Measurements from ENCODE around the gene MTMR3.
A peak's percentile ranks its signal among the peaks of the same experiment; 100 is the strongest.

MTMR3 gene

DNA sequence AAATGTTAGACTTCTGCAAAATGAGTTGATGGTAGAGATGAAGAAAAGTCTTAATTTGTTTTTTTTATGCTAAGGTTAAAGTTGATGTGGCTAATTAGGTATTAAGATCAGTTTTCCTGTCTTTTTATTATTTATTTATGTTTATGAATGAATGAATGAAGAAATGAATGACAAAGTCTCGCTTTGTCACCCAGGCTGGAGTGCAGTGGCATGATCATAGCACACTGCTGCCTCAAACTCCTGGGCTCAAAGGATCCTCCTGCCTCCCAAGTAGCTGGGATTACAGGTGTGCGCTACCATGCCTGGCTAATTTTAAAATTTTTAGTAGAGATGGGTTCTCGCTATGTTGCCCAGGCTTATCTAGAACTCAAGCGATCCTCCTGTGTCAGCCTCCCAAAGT lies 29.2 kb downstream of the MTMR3 start:
- DNase-seq (ENCODE audit: low read depth), result no peak
- no peak overlapping the region for H3K4me3 ChIP-seq (ENCODE audit: low read depth, low read length)

DNA sequence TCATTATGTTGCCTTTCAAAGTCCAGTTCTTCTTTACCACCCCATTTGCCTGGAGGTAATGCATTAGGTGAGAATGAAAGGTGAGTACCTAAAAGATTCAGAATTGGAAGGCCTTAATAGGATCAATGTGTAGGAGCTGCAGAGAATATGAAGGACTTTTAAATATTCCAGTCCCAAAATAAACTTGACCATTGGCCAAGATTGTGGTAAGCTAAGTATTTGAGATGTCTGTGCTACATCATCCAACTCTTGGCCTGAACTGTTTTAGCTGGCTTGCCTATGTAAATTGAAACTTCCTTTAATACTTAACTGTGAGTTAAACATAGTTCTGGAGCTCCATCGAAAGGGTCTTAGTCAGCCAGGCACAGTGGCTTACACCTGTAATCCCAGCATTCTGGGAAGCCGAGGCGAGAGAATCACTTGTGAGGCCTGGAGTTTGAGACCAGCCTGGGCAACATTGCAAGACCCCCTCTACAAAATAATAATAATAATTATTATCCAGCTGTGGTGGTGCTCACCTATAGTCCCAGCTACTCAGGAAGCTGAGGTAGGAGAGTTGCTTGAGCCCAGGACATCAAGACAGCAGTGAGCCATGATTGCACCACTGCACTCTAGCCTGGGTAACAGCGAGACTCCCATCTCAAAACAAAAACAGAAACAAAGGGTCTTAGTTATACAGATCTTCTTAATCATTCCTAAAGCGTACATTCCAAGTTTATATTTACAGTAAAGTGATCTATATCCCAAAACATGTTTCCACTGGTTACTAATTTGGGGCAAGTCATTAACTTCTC lies 29.8 kb downstream of the MTMR3 start:
- no peak overlapping the region for H3K4me3 ChIP-seq (ENCODE audit: low read depth, low read length)
- peak; percentile 53 for DNase-seq (ENCODE audit: low read depth)

DNA sequence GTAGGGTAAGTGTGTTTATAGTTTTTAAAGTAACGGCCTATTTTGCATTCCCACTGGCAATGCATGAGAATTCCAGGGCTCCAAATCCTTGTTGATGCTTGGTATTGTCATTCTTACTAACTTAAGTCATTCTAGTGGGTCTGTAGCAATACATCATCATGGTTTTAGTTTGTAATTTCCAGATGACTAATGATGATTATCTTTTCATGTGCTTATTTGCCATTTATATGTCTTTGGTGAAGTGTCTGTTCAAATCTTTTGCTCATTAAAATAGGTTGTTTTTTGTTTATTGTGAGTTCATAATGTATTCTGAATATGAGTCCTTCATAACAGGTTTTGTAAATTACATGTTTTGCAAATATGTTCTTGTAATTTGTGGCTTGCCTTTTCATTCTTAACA lies 31.2 kb downstream of the MTMR3 start:
- no peak overlapping the region for H3K4me3 ChIP-seq (ENCODE audit: low read depth, low read length)
- peak; percentile 36 for DNase-seq (ENCODE audit: low read depth)

DNA sequence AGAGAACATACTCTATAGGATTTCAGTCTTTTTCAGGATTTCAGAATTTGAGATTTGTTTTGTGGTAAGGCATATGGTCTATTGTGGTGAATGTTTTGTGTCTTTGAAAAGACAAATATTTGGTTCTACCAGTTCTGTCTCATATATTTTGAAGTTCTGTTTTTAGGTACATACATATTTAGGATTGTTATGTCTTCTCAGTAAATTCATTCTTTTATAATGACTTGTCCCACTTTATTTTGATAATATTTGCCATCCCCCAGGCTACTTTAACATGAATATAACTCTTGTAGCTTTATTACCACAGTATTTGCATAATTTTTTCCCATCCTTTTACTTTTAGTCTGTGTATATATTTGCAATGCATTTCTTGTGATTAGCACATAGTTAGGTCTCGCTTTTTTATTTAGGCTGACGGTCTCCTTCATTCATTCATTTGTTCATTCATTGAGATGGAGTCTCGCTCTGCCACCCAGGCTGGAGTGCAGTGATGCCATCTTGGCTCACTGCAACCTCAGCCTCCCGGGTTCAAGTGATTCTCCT lies 32.1 kb downstream of the MTMR3 start:
- no peak overlapping the region for H3K4me3 ChIP-seq (ENCODE audit: low read depth, low read length)
- DNase-seq (ENCODE audit: low read depth), result no peak

DNA sequence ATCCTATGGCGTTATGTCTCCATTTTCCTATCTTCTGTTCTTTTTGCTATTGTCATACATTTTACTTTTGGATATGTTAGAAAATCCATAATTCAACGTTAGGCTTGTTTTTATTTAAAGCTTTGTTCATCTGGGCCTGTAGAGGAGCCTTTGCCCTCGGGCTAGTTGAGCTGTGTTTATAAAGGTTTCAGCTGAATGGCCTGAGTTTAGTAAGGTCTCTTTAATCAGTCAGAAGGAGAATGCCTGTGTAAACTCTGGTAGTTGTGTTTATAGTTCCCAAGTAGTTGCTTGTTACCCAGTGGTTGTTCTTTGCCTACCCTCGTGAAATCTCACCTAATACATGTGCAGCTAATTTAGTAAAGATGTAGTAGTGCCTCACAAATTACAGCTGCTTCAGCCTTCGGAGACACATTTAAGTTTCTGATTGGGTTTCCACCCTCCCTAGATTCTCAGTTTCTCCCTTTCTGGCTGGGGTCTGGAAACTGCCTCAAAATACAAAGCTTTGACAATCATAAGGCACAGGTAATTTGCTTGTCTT lies 33.1 kb downstream of the MTMR3 start:
- no peak for DNase-seq (ENCODE audit: low read depth)
- no peak overlapping the region for H3K4me3 ChIP-seq (ENCODE audit: low read depth, low read length)

DNA sequence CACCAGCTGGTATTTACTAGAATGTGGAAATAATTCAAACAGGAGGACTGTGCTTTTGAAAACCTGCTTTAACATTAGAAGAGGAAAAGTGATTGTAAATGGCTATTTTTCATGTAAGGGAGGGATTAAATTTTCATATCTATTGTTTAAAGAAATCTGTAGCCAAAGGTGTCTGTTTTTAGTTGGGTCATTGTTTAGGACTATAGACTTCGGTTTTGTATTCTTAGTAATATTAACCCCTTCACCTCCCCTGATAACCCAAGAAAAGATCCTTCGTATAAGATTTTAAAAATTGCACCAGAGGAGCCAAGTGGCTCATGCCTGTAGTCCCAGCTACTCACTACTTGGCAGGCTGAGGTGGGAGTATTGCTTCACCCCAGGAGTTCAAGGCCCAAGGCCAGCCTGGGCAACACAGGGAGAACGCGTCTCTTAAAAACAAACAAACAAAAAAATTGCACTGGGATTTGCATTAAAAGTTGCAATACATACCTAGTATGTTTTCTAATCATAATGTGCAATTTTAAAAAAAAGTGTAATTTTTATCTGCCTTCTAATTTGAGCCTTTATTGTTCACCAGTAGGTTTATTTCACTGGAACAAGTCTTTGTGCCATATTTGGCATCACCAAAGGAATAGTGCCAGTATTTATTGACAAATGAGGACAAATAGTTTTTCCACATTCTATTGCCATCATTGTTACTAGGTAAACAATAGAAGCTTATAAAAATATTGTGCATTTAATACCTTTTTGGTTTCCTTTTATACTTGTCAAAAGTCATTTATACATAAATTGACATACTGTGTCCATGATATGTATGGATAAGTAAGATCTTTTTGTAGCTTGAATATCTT lies 34.3 kb downstream of the MTMR3 start:
- no peak overlapping the region for H3K4me3 ChIP-seq (ENCODE audit: low read depth, low read length)
- no peak for DNase-seq (ENCODE audit: low read depth)

DNA sequence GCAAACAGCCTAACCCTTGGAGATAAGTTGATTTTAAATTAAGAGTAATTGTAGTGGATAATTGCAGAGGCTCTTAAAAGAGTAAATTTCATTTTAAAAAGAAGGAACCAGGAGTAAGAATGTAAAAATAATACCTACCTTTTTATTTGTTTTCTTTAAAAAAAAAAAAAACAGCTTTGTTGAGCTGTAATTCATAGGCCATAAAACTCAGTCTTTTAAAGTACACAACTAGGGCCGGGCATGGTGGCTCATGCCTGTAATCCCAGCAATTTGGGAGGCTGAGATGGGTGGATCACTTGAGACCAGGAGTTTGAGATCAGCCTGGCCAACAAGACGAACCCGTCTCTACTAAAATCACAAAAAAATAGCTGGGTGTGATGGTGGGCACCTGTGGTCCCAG lies 42.4 kb downstream of the MTMR3 start:
- no peak for DNase-seq (ENCODE audit: low read depth)
- H3K4me3 ChIP-seq (ENCODE audit: low read depth, low read length), result no peak overlapping the region

DNA sequence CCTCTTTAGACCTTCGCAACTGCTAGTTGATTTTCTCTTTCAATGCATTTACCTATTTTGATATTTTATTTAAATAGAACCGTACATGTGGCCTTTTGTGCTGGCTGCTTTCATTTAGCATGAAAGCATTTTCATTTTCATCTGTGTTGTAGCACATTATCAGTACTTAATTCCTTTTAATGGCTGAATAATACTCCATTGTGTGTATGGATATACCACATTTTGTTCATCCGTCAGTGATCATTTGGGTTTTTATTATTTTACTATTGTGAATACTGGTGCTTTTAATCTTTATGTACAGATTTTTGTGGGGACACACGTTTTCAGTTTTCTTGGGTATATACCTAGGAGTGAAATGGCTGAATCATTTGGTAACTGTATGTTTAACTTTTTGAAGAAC lies 43.1 kb downstream of the MTMR3 start:
- no peak for DNase-seq (ENCODE audit: low read depth)
- H3K4me3 ChIP-seq (ENCODE audit: low read depth, low read length), result no peak overlapping the region

DNA sequence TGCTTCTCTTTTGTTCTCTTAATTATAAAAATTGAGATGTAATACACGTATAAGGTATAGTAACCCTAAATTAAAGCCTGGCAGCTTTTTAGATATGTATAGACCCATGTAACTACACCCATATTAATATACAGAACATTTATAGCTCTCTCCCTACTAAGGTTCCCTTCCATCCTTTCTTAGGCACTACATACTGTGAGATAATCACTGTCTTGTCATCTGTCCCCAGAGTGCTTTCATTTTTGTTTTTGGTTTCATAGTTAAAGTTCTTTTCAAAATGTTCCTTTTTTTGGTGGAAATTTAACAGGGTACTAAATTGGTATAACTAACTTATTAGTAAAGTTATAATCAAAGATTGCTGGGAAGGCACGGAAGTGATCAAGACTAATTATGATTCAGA lies 49.2 kb downstream of the MTMR3 start:
- DNase-seq (ENCODE audit: low read depth), result no peak

DNA sequence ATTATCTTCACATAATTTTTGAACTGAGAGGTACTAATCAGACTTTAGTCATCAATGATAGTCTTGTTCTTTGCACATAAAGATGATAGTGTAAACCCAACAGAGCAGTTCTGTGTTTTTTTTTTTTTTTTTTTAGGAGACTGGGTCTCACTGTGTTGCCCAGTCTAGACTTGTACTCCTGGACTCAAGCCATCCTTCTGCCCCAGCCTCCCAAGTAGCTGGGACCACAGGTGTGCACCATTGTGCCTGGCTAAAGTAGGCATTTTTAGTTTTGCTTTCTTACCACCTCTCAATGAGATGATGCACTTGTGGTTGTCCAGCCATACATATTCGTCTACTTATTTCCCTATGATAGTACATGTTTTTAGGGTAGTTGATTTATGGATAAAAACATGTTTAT lies 50.6 kb downstream of the MTMR3 start:
- H3K4me3 ChIP-seq (ENCODE audit: low read depth, low read length), result no peak overlapping the region
- no peak for DNase-seq (ENCODE audit: low read depth)

More for the DNA sequence above, 49.2 kb downstream of the MTMR3 start:
- no peak overlapping the region for H3K4me3 ChIP-seq (ENCODE audit: low read depth, low read length)

DNA sequence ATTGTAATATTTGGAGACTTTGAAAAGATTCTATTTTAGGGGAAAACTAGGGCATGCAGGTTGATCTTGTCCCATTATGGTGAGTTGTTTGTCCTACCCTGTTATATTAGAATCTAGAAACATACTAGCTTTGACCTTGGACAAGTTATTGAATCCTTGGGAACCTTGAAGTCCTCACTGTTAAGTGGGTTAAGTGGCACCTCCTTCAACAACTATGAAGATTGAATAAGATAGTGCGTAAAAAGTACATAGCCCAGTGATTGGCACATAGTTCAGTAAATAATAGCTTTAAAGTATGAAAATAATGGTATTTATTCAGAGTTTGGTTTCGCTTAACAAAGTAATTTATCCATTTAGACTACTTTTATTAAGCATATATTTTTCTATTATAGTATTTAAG lies 51.6 kb downstream of the MTMR3 start:
- no peak for DNase-seq (ENCODE audit: low read depth)
- no peak overlapping the region for H3K4me3 ChIP-seq (ENCODE audit: low read depth, low read length)

DNA sequence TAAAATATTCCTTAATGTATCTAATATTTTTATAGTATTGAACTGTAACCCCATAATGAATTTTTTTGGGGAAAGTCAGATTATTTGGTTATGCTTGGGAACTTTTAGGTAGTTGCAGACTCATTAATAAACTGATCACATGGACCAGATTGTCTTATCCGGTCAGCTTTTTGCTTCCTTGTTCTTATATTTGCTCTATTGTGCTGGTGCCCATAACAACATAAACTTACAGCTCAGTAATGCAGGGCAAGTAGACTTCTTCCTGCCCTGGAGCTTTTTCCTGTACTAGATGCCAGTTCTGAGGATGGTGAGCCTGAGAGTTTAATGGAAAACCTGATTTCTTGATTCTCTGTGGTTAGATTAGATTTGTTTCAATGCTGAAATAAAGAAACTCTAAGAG lies 53.2 kb downstream of the MTMR3 start:
- no peak for DNase-seq (ENCODE audit: low read depth)

DNA sequence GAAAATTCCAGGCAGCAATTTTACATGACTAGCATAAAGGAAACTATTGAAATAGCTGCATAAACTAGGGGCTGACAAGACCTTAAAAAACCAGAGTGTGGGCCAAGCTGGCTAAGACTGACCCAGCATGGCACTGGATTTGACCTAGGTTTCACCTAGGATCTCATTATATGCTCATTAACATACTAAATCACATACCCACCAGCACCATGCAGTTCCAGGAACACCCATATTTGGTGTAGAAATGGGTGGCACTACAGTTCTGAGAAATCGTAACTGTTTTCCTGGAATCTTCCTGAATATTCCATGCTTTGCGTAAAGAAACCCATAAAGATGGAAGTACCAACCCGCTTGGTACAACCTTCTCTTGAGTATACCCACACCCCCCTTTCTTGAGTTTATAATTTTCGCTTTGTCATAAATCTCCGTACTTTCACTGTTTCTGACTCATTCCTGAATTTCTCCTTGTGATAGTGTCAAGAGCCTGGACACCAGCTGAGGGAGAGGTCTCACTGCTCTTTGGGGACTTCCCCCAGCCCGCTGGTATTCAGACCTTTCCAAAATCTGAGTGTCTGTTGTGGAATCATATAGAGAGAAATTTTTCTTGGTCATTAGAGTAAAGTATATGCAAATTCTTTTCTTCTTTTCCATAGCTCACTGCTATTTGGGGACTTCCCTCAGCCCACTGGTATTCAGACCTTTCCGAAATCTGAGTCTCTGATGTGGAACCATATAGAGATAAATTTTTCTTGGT lies 55.1 kb downstream of the MTMR3 start:
- DNase-seq (ENCODE audit: low read depth), result no peak
- no peak overlapping the region for H3K4me3 ChIP-seq (ENCODE audit: low read depth, low read length)

More for the DNA sequence above, 53.2 kb downstream of the MTMR3 start:
- H3K4me3 ChIP-seq (ENCODE audit: low read depth, low read length), result no peak overlapping the region

DNA sequence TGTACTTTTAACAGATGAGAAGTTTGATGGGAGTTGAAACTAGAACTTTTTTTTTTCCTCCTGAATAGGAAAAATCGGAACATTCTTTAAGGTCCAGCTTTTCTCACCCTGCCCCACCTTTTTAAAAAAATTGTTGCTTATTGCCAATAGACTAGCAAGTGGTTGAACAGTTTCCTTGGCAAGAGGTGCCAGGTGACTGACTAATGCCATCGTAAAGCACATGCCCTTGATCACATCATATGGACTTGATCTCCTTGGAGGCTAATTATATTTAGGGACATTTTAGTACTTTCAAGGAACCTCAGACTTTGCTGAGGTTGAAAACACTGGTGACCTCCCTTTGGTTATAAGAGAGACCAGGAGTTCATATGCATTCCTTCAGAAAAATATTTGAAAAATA lies 57.6 kb downstream of the MTMR3 start:
- DNase-seq (ENCODE audit: low read depth), result no peak

DNA sequence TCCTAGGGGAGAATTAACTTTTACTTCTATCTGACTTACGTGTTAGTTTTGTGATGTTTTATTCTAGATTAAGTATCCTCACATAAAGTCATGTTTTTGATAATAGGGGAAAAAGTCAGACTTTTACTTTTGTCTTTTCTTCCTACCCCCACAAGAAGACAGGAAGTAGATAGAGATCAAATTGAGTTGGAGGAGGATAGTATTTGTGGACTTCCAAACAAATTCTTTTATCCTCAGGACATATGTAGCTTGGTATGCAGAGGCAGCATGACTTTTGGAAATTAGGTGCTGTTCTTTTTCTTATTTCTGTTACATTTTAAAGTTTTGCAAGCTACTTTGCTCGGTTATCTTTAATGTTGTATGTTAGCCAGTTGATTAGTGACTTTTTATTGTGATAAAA lies 61.4 kb downstream of the MTMR3 start:
- no peak for DNase-seq (ENCODE audit: low read depth)
- no peak overlapping the region for H3K4me3 ChIP-seq (ENCODE audit: low read depth, low read length)

More for the DNA sequence above, 57.6 kb downstream of the MTMR3 start:
- no peak overlapping the region for H3K4me3 ChIP-seq (ENCODE audit: low read depth, low read length)

DNA sequence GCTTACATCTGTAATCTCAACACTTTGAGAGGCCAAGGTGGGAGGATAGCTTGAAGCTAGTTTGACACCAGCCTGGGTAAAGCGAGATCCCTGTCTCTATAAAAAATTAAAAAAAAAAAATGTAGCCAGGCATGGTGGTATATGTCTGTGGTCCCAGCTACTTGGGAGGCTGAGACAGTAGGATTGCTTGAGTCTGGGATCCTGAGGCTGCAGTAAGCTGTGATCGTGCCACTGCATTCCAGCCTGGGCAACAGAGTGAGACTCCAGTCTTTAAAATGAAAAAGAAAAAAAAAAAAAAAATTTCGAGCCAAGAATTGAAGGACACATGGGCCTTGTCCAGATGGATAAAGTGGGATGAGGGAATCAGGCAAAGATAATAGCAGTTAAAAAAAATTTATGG lies 62.5 kb downstream of the MTMR3 start:
- H3K4me3 ChIP-seq (ENCODE audit: low read depth, low read length), result no peak overlapping the region
- no peak for DNase-seq (ENCODE audit: low read depth)

DNA sequence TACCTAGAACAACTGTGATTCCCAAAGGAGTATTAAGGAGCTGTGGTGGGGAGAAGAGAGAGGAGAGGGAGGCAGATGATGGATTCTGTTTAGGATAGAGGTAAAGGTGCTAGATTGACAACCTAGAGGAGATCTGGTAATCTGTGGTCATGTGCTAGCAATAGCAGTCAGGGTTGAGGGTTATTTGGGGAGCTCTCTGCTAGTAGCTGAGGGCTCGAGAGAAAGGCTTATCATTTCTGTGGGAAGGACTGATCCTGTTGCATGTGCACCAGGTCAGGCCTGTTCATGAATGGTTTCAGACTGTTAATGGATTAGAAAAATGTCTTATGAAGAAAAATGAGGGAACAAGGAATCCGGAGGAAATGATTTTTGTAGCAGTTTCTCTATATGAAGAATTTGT lies 63.2 kb downstream of the MTMR3 start:
- no peak for DNase-seq (ENCODE audit: low read depth)
- H3K4me3 ChIP-seq (ENCODE audit: low read depth, low read length), result no peak overlapping the region

DNA sequence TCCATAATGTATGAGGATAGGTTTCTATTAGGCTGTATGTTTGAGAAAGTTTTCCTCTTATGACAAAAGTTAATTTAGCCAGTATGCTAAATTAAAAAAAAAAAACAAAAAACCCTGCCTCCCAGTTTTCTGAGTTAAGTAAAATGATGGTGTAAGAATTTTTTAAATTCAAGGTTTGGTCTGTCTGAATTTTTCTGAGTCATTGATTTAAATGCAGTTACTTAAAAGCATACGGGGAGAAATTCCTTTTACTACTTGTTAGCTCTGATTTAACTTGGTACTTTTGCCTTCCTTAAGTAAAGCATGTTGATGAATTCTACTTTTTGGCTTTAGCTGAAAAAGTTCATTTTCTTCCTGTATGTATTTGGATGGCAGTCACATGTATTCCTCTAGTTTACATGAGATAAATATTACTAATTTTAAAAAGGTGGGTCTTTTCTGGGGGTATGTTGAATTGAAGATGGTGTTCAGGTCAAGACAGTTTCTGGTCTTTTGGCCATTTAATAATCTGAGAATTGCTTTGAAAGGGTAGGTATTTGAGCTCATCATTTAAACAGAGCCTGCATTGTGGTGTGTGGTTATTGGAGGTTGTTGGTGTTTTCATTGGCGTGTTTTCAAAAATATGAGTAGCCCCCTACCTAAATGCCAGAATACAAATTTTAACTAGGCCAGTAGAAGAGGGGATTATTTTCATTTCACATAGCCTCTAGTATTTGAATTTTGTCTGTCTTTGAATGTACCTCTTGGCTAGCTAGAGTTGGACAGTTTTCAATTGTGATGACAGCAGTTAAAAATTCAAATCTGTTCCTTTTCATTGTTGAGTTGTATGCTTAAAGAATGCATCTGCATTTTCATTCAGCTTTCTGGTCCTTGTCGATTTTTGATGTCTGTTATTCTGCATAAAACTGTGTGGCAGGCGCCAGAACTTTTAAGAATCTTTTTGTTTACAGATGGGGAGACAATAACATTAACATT lies 64.7 kb downstream of the MTMR3 start:
- no peak overlapping the region for H3K4me3 ChIP-seq (ENCODE audit: low read depth, low read length)
- peak; percentile 11 for DNase-seq (ENCODE audit: low read depth)

DNA sequence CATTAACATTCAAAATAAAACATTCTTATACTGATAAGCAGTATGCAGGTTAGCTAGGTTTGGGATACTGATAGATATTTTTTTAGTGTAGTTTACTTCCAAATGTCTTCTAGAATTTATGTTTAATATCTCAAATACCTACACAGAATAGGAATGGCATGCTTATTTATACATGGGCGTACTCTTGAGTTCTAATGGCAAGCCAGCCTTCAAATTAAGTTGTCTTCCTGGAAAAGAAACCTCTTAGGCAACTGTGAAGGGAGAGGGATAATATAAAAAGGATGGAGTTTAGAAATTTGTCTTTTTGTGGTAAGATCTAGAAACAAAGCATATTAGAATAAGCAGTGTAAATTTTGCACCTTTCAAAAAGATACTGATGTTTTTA lies 65.4 kb downstream of the MTMR3 start:
- no peak for DNase-seq (ENCODE audit: low read depth)

More for the DNA sequence above, 65.4 kb downstream of the MTMR3 start:
- no peak overlapping the region for H3K4me3 ChIP-seq (ENCODE audit: low read depth, low read length)
